Hepatocyte (in vitro differentiated cells): ENCODE data around the gene SPRYD3.

Source experiments
- CTCF ChIP-seq: fragments of 200-600 bp; sonication (generic); IDR thresholded peaks from 2 replicates; pipeline ENCODE4 v1.5.1; 2016; ENCODE audit warnings: antibody characterized with exemption, mild to moderate bottlenecking; ENCODE audit not compliant: poor library complexity
- EZH2 ChIP-seq: fragments of 200-600 bp; sonication (generic); IDR thresholded peaks from 2 replicates; pipeline ENCODE4 v1.6.1; 2016; ENCODE audit warnings: antibody characterized with exemption, mild to moderate bottlenecking, borderline replicate concordance
- EZH2phosphoT487 ChIP-seq: fragments of 200-600 bp; sonication (generic); IDR thresholded peaks from one replicate; pipeline ENCODE4 v1.6.1; 2018; ENCODE audit warnings: antibody characterized with exemption, mild to moderate bottlenecking, low read depth, moderate library complexity; ENCODE audit not compliant: unreplicated experiment, severe bottlenecking

- TF ChIP-seq EZH2 = no peak
- no peak for TF ChIP-seq CTCF
- TF ChIP-seq EZH2phosphoT487 = no peak
Measured at GRCh38 chr12:53074283-53074998, 4.7 kb downstream of the SPRYD3 start.
